Rectal smooth muscle tissue (tissue), 1 donor: ENCODE results near the gene RBBP7.
"Not testable (repeated sequence)": the region's sequence is repeated elsewhere in the genome, so short reads cannot be mapped to it uniquely, and the experiment has no call there.

Experiments
- H3K27ac ChIP-seq: one replicate; pipeline ENCODE4 v1.7.0; 2013; ENCODE audit warnings: low read depth, low read length, inconsistent platforms
- H3K27me3 ChIP-seq: one replicate; pipeline ENCODE4 v1.7.0; 2013; ENCODE audit warnings: low read length; ENCODE audit not compliant: control insufficient read depth, insufficient read depth
- H3K36me3 ChIP-seq: one replicate; pipeline ENCODE4 v1.7.0; 2013; ENCODE audit warnings: low read length; ENCODE audit not compliant: control insufficient read depth, insufficient read depth
- H3K4me1 ChIP-seq: one replicate; pipeline ENCODE4 v1.7.0; 2013; ENCODE audit warnings: low read length; ENCODE audit not compliant: control insufficient read depth, insufficient read depth
- H3K4me3 ChIP-seq: one replicate; pipeline ENCODE4 v1.7.0; 2013; ENCODE audit warnings: low read length
- H3K9ac ChIP-seq: one replicate; pipeline ENCODE4 v1.7.0; 2013; ENCODE audit warnings: low read length

The RBBP7 gene

DNA sequence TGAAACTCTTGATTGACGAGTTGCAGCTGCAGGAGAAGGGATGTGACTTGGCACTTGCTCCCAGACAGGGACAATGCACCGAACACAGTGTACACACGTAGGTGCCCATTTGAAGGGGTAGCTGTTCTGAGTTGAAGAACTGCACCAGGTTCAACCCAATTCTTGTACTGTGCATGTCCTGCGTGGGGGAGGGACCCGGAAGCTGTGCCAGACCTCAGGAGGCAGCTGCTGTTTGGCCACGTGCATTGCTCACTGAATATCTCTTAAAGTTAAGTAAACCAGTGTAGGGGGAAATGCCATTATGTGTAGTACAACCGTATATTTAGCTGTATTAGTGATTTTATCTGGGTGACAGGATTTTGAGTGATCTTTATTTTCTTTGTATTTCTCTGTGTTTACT, 12.0 kb upstream of the RBBP7 start:
- Histone ChIP-seq H3K4me3 (peak overlapping the region; percentile 44), H3K36me3 (no peaks in the 10 kb centered on the region), H3K4me1 (no peaks in the 10 kb centered on the region), H3K27ac (no peak overlapping the region), H3K27me3 (no peaks in the 10 kb centered on the region), H3K9ac (no peak overlapping the region)

GRCh38 chrX:16876696-16877095, 6.5 kb upstream of the RBBP7 start:
- no peak overlapping the region for H3K9ac ChIP-seq
- no peak overlapping the region for H3K4me3 ChIP-seq
- no peak overlapping the region for H3K27ac ChIP-seq
- H3K4me1 ChIP-seq: peaks cover 3% of the 10 kb centered on the region
- H3K27me3 ChIP-seq: peaks cover 2% of the 10 kb centered on the region
- H3K36me3 ChIP-seq: no peaks in the 10 kb centered on the region

- H3K27ac ChIP-seq: no peak overlapping the region
- no peaks in the 10 kb centered on the region for H3K36me3 ChIP-seq
- H3K27me3 ChIP-seq: peaks cover 4% of the 10 kb centered on the region
- no peak overlapping the region for H3K4me3 ChIP-seq
- H3K9ac ChIP-seq: no peak overlapping the region
- peaks cover 7% of the 10 kb centered on the region for H3K4me1 ChIP-seq
Observed at GRCh38 chrX:16874458-16875095, 4.4 kb upstream of the RBBP7 start.

DNA sequence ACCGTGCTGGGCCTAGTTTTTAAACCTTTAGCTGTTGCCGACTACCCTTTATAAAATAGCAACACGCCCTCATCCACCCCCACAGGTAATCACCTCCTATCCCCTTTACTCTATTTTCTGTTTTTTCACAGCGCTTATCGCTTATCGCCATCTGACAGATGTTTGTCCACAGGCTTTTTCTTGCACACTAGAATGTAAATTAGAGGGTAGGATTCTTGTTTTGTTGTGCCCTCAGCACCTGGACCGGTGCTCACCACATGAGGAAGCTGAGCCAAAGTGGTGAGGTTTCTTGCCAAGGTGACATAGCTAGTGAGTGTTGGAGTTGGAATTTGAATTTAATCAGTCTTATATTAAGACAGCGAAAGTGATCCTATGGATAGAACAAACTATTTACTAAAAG, 2.9 kb upstream of the RBBP7 start:
- Histone ChIP-seq H3K27ac (no peak overlapping the region), H3K27me3 (peaks cover 4% of the 10 kb centered on the region), H3K4me3 (no peak overlapping the region), H3K4me1 (peaks cover 12% of the 10 kb centered on the region), H3K36me3 (no peaks in the 10 kb centered on the region), H3K9ac (no peak overlapping the region)

DNA sequence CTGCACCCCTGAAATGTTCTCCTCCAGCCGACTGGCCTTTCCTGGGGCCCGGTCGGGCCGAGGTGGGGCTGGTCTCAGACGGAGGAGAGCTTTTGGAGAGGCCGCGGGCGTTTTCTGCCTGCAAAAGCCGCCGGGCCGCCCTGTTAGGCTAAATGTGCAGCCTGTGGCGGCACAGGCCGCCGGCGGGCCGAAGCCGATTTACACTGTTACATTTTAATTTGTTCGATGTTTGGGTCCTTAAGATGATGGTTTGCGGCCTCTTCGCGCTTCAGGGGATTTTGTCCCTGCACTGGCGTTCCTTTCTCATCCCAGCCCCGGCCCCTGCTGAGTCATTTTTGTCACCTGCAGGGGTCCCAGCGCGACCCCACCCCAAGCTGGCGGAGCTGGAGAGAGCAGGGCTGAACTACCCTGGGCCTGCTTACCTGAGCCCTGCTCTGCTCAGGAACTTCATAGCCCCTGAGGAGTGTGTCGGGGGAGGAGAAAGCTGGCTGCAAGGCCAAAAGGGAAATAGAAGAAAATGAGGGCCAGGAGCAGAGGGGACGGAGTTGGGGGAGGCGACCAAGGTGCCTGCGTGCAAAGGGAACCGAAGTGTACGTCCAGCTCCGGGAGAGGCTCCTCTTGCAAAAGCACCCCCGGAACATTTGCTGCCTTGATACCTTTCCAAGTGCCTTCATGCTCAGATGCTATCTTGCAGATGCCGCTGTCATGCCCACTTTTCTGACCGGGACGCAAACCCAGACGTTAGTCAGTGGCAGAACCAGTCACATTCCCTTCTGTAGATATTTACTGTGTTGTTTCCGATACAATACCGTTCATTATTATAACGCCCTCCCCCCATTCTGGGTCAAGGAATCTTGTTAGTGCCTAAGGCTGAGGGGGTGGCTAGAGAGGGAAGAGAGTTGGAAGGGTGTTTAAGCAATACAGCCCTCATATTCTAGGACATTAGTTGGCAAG, 977 bp upstream of the RBBP7 start:
- H3K4me3 ChIP-seq: peak overlapping the region; percentile 76
- H3K9ac ChIP-seq: peak overlapping the region; percentile 43
- H3K4me1 ChIP-seq: peaks cover 17% of the 10 kb centered on the region
- peaks cover 4% of the 10 kb centered on the region for H3K27me3 ChIP-seq
- H3K27ac ChIP-seq: peak overlapping the region; percentile 81
- H3K36me3 ChIP-seq: no peaks in the 10 kb centered on the region

DNA sequence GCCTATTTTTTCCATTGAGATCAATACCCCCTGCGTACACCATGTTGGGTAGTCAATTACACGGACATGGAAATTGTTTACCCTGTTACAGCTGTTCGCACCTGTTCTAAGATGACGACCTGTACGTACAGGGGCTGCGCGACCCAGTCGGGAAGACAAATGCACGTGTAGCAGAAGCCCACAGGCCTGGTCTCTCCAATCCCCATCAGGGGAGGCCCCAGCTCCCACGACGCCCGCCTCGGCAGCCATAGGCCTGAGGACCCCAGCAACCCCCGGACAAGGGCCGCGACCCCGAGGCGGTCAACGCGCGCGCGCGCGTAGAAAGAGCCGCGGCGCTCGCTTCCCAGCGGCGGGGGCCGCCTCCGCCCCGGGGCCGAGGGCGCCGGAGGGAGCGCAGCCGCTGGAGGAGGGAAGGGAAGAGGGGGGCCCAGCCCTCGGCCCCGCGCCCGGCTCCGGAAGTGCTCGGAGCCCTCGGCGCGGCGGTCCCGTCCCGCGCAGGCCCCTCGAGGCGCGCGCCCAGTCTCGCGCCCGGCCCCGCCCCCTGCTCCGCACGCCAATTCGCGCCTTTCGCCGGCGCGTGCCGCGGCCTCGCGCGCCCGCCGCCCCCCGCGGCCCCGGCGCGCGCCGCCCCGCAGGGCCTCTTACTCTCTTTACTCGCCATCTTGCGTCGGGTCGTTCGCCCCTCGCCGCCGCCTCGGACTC, 618 bp downstream of the RBBP7 start:
- peaks cover 17% of the 10 kb centered on the region for H3K4me1 ChIP-seq
- peak overlapping the region; percentile 87 for H3K4me3 ChIP-seq
- H3K9ac ChIP-seq: peak overlapping the region; percentile 86
- H3K27me3 ChIP-seq: peaks cover 4% of the 10 kb centered on the region
- no peaks in the 10 kb centered on the region for H3K36me3 ChIP-seq
- H3K27ac ChIP-seq: peak overlapping the region; percentile 95

- peaks cover 4% of the 10 kb centered on the region for H3K27me3 ChIP-seq
- H3K4me1 ChIP-seq: peaks cover 17% of the 10 kb centered on the region
- H3K27ac ChIP-seq: peak overlapping the region; percentile 51
- H3K4me3 ChIP-seq: peak overlapping the region; percentile 76
- H3K36me3 ChIP-seq: no peaks in the 10 kb centered on the region
- no peak overlapping the region for H3K9ac ChIP-seq
Observed at GRCh38 chrX:16868920-16869319, 1.2 kb downstream of the RBBP7 start.

DNA sequence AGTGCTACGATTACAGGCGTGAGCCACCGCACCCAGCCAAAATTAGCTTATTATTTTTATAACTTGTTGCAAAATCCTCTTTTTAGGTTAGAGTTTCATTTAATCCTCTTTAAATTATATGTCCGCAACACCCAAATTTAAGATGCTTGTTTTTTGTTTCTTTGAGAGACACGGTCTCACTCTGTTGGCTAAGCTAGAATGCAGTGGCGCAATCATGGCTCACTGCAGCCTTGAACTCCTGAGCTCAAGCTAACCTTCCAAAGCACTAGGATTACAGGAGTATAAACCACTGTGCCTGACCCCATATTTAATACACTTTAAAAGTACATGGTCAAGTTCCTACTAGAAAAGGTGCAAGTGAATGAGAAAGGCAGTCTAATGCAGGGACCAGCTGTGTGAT, 2.2 kb downstream of the RBBP7 start:
- H3K27me3 ChIP-seq: peaks cover 4% of the 10 kb centered on the region
- H3K4me1 ChIP-seq: peaks cover 17% of the 10 kb centered on the region
- no peak overlapping the region for H3K9ac ChIP-seq
- no peaks in the 10 kb centered on the region for H3K36me3 ChIP-seq
- no peak overlapping the region for H3K27ac ChIP-seq
- H3K4me3 ChIP-seq: no peak overlapping the region

DNA sequence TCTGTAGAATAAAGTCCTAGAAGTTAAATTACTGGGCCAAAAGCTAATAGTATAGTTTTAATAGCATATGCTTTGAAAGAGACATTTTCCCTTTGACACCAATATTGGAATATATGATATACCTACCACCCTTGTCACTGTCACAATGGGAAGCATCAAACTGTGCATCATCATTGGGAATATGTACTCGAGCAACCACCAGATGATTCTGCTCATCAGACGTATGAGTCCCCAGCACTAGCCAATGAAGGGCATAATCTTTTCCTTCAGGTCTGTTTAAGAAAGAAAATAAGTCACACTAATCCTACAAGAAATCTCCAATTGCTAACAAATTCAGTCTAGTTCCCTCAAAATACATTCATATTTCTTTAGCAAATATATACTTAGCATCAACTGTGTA, 7.3 kb downstream of the RBBP7 start:
- Histone ChIP-seq H3K9ac (no peak overlapping the region), H3K4me3 (no peak overlapping the region), H3K4me1 (peaks cover 6% of the 10 kb centered on the region), H3K27ac (no peak overlapping the region), H3K36me3 (no peaks in the 10 kb centered on the region), H3K27me3 (peaks cover 2% of the 10 kb centered on the region)

DNA sequence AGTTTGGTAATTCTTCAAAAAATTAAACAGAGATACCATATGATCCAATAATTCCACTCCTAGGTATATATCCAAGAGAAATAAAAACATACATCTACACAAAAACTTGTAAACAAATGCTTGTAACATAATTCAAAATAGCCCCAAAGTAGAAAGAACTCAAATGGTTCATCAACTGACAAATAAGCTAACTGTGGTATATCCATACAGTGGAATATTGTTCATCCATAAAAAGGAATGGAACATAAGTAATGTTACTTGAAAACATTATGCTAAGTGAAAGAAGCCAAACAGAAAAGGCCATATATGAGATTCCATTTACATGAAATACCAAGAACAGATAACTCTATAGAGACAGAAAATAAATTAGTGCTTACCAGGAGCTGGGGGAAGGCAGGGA, 13.4 kb downstream of the RBBP7 start:
- Histone ChIP-seq H3K27me3 (peaks cover 5% of the 10 kb centered on the region), H3K36me3 (peaks cover 2% of the 10 kb centered on the region)

DNA sequence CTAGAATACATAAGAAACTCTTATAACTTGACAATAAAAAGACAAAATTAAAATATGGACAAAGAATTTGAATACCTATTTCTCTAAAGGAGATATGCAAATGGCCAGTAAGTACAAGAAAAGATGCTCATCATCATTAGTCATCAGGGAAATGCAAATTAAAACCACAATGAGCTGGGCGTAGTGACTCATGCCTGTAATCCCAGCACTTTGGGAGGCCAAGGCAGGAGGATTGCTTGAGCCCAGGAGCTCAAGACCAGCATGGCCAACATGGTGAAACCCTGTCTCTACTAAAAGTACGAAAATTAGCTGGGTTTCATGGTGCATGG, 14.1 kb downstream of the RBBP7 start:
- H3K4me1 ChIP-seq, H3K27me3 ChIP-seq, H3K9ac ChIP-seq, H3K4me3 ChIP-seq, H3K36me3 ChIP-seq, H3K27ac ChIP-seq: not testable (repeated sequence)

More for the DNA sequence above, 13.4 kb downstream of the RBBP7 start:
- no peaks in the 10 kb centered on the region for H3K4me1 ChIP-seq
- H3K27ac ChIP-seq: no peak overlapping the region
- H3K9ac ChIP-seq: no peak overlapping the region
- no peak overlapping the region for H3K4me3 ChIP-seq

DNA sequence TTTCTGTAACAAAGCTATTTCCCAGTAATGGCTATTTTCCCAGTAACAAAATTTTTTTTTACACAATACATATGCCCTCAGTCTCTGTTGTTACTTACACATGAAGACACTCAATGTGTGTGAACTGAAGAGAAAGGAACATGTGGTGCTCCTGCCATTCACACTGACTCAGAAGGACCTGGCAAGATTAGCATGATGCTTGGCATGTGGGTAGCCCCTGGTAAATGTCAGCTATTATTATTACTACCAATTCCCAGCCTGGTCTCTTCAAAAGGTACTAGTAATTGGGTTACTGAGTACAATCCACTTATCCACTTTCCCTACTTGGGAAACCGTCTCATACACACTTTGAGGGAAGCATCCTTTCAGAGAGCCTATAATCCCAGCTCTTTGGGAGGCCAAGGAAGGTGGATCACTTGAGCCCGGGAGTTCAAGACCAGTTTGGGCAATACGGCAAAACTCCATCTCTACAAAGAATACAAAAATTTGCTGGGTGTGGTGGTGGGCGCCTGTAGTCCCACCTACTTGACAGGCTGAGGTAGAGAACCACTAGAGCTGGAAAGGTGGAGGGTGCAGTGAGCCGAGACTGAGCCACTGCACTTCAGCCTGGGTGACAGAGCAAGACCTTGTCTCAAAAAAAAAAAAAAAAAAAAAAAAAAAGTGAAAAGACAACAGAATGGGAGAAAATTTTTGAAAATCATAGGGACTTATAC, 14.6 kb downstream of the RBBP7 start:
- H3K27ac ChIP-seq: no peak overlapping the region
- no peak overlapping the region for H3K4me3 ChIP-seq
- H3K36me3 ChIP-seq: peaks cover 2% of the 10 kb centered on the region
- no peaks in the 10 kb centered on the region for H3K4me1 ChIP-seq
- H3K9ac ChIP-seq: no peak overlapping the region
- H3K27me3 ChIP-seq: peaks cover 5% of the 10 kb centered on the region
